ENCODE data around the gene SART3. TPM values are rescaled to one million over a fixed set of nuclear protein-coding genes. Genes with fewer than 3 reads are reported as not detected.
A peak's percentile ranks its signal among the peaks of the same experiment; 100 is the strongest.

Gene SART3
- total and polyA plus RNA-seq, 2 donors from 2014 or later, result 14.9 to 59.1 TPM

DNA sequence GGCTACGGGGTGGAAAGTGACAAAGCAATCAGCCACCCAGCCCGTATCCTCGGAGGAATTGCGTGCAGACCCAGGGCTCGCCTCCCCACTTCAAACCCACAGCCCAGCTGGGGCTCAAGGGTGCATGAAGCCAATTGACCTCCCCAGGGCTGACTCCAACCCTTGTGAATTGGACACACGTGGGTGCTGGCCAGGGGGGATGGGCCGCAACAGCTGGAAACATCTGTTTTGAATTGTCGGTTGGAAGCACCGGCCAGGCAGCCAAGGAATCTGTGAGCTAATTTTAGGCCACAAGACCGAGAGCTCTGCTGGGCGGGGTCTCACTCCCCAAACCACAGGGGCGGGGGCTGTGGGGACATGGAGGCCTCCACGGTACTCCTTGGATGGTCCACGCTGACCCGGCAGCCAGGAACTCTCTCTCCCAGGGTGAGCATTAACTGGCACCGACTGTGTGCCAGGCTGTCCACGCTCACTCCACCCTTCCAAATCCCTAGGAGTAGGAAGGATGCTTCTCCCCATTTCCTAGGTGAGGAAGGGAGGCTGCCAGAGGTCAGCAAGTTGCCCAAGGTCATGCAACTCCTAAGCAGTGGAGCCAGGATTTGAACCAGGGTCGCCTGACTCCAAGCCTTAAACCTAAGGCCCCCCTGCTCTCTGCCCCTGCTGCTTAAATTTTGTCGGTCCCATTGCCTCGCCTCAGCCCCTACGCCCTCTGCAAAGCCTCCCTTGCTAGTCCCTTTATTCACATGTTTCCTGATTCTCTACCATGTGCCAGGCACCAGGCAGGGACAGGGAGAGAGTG lies 48.8 kb upstream of the SART3 start:
- FAIRE-seq, result no peak
- H3K27me3 ChIP-seq (ENCODE audit: control insufficient read depth, insufficient read depth, low read length), result no peaks in the 10 kb centered on the region
- no peak for TF ChIP-seq CTCF (IDR thresholded peaks at IDR 0.05; ENCODE audit: borderline replicate concordance, extremely low read depth, insufficient read depth)
- no peak overlapping the region for H3K4me3 ChIP-seq (ENCODE audit: low read length in 3 of 3)
- H3K4me1 ChIP-seq (ENCODE audit: control insufficient read depth in 2 of 3, insufficient read depth in 2 of 3, low read depth in 1 of 3, low read length in 3 of 3), result no peaks in the 10 kb centered on the region
- no peaks in the 10 kb centered on the region for H3K36me3 ChIP-seq (ENCODE audit: control insufficient read depth in 2 of 3, insufficient read depth in 3 of 3, low read length in 3 of 3)
- no peak overlapping the region for H3K27ac ChIP-seq (ENCODE audit: low read depth in 2 of 2, low read length in 2 of 2)
- DNase-seq, result peak; percentile 78 to 96 (median 84)
- intact Hi-C loops (cut with DNase I), result no loop called here
- no peak overlapping the region for H3K9ac ChIP-seq (ENCODE audit: low read length in 3 of 3)
- no peaks in the 10 kb centered on the region for H3K9me3 ChIP-seq (ENCODE audit: control insufficient read depth in 2 of 3, insufficient read depth in 1 of 3, low read length in 3 of 3)

DNA sequence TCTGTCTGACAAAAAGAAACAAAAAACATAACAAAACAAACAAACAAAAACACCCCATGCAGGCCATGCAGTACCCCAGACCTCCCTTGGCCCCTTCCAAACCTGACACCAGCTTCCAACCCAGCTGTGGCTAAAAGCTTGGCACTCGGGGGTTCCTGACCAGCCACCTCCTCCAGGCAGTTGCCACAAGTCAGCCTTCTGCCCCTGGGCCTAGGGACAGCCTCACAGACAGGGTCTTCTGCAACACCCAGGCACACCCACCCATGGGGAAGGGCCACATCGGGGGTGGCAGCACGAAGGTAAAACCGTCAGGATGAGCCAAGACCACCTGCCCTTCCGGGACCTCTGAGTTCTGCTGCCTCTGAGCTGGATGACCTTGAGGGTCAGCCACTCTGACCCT lies 47.6 kb upstream of the SART3 start:
- intact Hi-C loops (cut with DNase I), result no loop called here
- TF ChIP-seq CTCF (IDR thresholded peaks at IDR 0.05; ENCODE audit: borderline replicate concordance, extremely low read depth, insufficient read depth), result no peak

GRCh38 chr12:108607981-108608600 lies 47.1 kb upstream of the SART3 start:
- TF ChIP-seq CTCF (IDR thresholded peaks at IDR 0.05; ENCODE audit: borderline replicate concordance, extremely low read depth, insufficient read depth), result no peak
- no peak for FAIRE-seq
- H3K4me3 ChIP-seq (ENCODE audit: low read length in 3 of 3), result no peak overlapping the region
- H3K4me1 ChIP-seq (ENCODE audit: control insufficient read depth in 2 of 3, insufficient read depth in 2 of 3, low read depth in 1 of 3, low read length in 3 of 3), result no peaks in the 10 kb centered on the region
- peak in 1 of 5 donors; percentile 32 for DNase-seq
- H3K27me3 ChIP-seq (ENCODE audit: control insufficient read depth, insufficient read depth, low read length), result no peaks in the 10 kb centered on the region
- H3K36me3 ChIP-seq (ENCODE audit: control insufficient read depth in 2 of 3, insufficient read depth in 3 of 3, low read length in 3 of 3), result no peaks in the 10 kb centered on the region
- intact Hi-C loops (cut with DNase I), result no loop called here
- H3K9ac ChIP-seq (ENCODE audit: low read length in 3 of 3), result no peak overlapping the region
- H3K9me3 ChIP-seq (ENCODE audit: control insufficient read depth in 2 of 3, insufficient read depth in 1 of 3, low read length in 3 of 3), result no peaks in the 10 kb centered on the region
- H3K27ac ChIP-seq (ENCODE audit: low read depth in 2 of 2, low read length in 2 of 2), result no peak overlapping the region

More for the DNA sequence above, 47.6 kb upstream of the SART3 start:
- H3K4me3 ChIP-seq (ENCODE audit: low read length in 3 of 3), result no peak overlapping the region
- DNase-seq (no peak), FAIRE-seq (no peak)
- no peaks in the 10 kb centered on the region for H3K9me3 ChIP-seq (ENCODE audit: control insufficient read depth in 2 of 3, insufficient read depth in 1 of 3, low read length in 3 of 3)
- H3K36me3 ChIP-seq (ENCODE audit: control insufficient read depth in 2 of 3, insufficient read depth in 3 of 3, low read length in 3 of 3), result no peaks in the 10 kb centered on the region
- no peaks in the 10 kb centered on the region for H3K27me3 ChIP-seq (ENCODE audit: control insufficient read depth, insufficient read depth, low read length)
- H3K9ac ChIP-seq (ENCODE audit: low read length in 3 of 3), result no peak overlapping the region
- no peak overlapping the region for H3K27ac ChIP-seq (ENCODE audit: low read depth in 2 of 2, low read length in 2 of 2)
- no peaks in the 10 kb centered on the region for H3K4me1 ChIP-seq (ENCODE audit: control insufficient read depth in 2 of 3, insufficient read depth in 2 of 3, low read depth in 1 of 3, low read length in 3 of 3)

All from kidney (tissue), 14 donors.